Psoas muscle (tissue), 8 donors: ENCODE data around the gene SPDYE3. TPM values are rescaled to one million over a fixed set of nuclear protein-coding genes. Genes with fewer than 3 reads are reported as not detected.
"Not testable (repeated sequence)": the region's sequence is repeated elsewhere in the genome, so short reads cannot be mapped to it uniquely, and the experiment has no call there.

Experiments used
- ATAC-seq, 4 donors: fragments of 200-7000 bp; cut with Tn5 transposase; one replicate each; pipeline ENCODE4 v1.9.1; 2020; ENCODE audit warnings: moderate library complexity in 3 of 4, mild to moderate bottlenecking in 2 of 4
- DNase-seq, 2 donors: peaks; one replicate each; pipeline ENCODE4 v3.0.0-alpha.2; 2020
- H3K27ac ChIP-seq: fragments of 200-600 bp; one replicate; pipeline ENCODE4 v1.8.0; 2022
- H3K27me3 ChIP-seq, 3 donors: fragments of 200-600 bp in 1 of 3; one replicate each; pipeline versions ENCODE4 v1.6.1 to v1.8.0; 2013 to 2022; ENCODE audit warnings: low read length in 2 of 3, mild to moderate bottlenecking in 2 of 3, moderate library complexity in 1 of 3; ENCODE audit not compliant: insufficient read depth in 3 of 3
- H3K36me3 ChIP-seq, 2 donors: fragments of 200-600 bp in 1 of 2; one replicate each; pipeline versions ENCODE4 v1.6.1 to v1.8.0; 2013 to 2022; ENCODE audit warnings: low read depth in 1 of 2, mild to moderate bottlenecking in 1 of 2, moderate library complexity in 1 of 2; ENCODE audit not compliant: insufficient read depth in 1 of 2
- H3K4me1 ChIP-seq: fragments of 200-600 bp; one replicate; pipeline ENCODE4 v1.8.0; 2022
- H3K4me3 ChIP-seq: fragments of 200-600 bp; one replicate; pipeline ENCODE4 v1.8.0; 2022; ENCODE audit warnings: mild to moderate bottlenecking
- H3K9me3 ChIP-seq: fragments of 200-600 bp; one replicate; pipeline ENCODE4 v1.8.0; 2022
- WGBS, 3 donors: extraction: QIAGEN DNeasy Blood & Tissue Kit; methylation state at CpG; one replicate each; pipeline versions ENCODE4 v1.1.6 to v1.1.7; 2013; 5-methylcytosine and 5-hydroxymethylcytosine counted together
- intact Hi-C, 2 donors: fragments of 100-400 bp; cut with DNase I; formaldehyde crosslinking; loops; one replicate each; pipeline versions ENCODE4 v1.11.0 to v1.14.2; 2022
- polyA plus RNA-seq, 3 donors: library from polyadenylated mRNA; stranded (reverse); fragments of 200-250 nt; gene quantifications; one replicate each; pipeline ENCODE4 v1.2.3, GENCODE V29; 2013
- total RNA-seq, 4 donors: library from RNA; stranded (reverse); fragmentation: NEBNext Ultra II Directional in 2 of 4; extraction: Animal tissue kit (Norgen Biotek cat#: 25700) in 2 of 4; gene quantifications; one replicate each; pipeline versions ENCODE4 v1.2.1 to v1.2.4, GENCODE V29; 2021 to 2023
- TF ChIP-seq, protein P1 (sequence below): fragments of 200-600 bp; IDR thresholded peaks from one replicate; pipeline ENCODE4 v1.8.0; 2022; ENCODE audit warnings: antibody characterized with exemption
- donor health status: healthy with polysubstance abuse.
- donor health status: DM: no; HTN: no; CAD: no; lungs with moderate emphysema.
- donor health status: Bipolar disorder and iron deficiency.
- donor health status: healthy.
- donor health status: DM: yes; HTN: yes; CAD: no.
- donor health status: DM: no; HTN: no; CAD: no.
- donor health status: DM: no; HTN: no; CAD: no.
- donor health status: DM: yes; HTN: yes; CAD: no.

SPDYE3 gene
- total and polyA plus RNA-seq, 7 donors, result 0.09 to 0.19 TPM; not detected in 5

DNA sequence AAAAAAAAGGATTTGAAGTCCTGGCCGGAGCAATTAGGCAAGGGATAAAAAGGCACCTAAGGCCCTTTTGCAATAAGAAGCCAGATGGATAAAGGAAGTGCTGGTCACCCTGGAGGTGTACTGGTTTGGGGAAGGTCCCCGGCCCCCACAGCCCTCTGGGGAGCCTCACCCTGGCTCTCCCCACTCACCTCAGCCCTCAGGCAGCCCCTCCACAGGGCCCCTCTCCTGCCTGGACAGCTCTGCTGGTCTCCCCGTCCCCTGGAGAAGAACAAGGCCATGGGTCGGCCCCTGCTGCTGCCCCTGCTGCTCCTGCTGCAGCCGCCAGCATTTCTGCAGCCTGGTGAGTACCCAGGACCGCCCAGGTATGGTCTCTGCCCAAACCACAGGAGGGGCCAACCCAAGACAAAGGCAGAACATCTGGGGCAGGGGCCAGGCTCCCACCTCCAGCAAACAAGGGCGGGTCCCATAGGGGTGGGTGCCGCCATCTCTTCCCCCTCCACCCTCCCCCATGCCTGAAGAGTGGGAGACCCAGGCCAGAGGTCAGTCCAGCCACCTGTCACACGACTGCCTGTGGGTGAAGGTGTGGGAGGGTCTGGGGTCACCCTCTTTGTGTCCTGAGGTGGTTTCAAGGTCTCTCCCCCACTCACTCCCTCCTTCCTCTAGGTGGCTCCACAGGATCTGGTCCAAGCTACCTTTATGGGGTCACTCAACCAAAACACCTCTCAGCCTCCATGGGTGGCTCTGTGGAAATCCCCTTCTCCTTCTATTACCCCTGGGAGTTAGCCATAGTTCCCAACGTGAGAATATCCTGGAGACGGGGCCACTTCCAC is 50.7 kb downstream of the SPDYE3 start, which contains the start of gene PILRB:
PILRB (plus strand) TSS at position 91 of the 830 bp plus-strand sequence; CDS start at position 277, 186 bp downstream.
- intact Hi-C loops, result loop anchor here in 1 of 2 donors (5.0 kb wide), 1 partner anchor 34 kb away; no protein-coding TSS in a partner anchor
- no peaks in the 10 kb centered on the region for H3K27me3 ChIP-seq
- no peaks in the 10 kb centered on the region for H3K4me1 ChIP-seq
- DNase-seq, result peak in 1 of 2 donors; percentile 43
- peak in 2 of 4 donors; percentile 14 to 26 for ATAC-seq
- no peaks in the 10 kb centered on the region for H3K9me3 ChIP-seq
- no peak within 1 kb of the TSS for H3K27ac ChIP-seq
- TF ChIP-seq, protein P1, sequence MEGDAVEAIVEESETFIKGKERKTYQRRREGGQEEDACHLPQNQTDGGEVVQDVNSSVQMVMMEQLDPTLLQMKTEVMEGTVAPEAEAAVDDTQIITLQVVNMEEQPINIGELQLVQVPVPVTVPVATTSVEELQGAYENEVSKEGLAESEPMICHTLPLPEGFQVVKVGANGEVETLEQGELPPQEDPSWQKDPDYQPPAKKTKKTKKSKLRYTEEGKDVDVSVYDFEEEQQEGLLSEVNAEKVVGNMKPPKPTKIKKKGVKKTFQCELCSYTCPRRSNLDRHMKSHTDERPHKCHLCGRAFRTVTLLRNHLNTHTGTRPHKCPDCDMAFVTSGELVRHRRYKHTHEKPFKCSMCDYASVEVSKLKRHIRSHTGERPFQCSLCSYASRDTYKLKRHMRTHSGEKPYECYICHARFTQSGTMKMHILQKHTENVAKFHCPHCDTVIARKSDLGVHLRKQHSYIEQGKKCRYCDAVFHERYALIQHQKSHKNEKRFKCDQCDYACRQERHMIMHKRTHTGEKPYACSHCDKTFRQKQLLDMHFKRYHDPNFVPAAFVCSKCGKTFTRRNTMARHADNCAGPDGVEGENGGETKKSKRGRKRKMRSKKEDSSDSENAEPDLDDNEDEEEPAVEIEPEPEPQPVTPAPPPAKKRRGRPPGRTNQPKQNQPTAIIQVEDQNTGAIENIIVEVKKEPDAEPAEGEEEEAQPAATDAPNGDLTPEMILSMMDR, result no peak
- H3K36me3 ChIP-seq, result peaks cover 8 to 99% of the 10 kb centered on the region in 2 donors
- no peak within 1 kb of the TSS for H3K4me3 ChIP-seq
- WGBS, 3 donors, result 79 to 92% (median 81%) methylated on average over 10 to 11 of the region's 11 CpGs

DNA sequence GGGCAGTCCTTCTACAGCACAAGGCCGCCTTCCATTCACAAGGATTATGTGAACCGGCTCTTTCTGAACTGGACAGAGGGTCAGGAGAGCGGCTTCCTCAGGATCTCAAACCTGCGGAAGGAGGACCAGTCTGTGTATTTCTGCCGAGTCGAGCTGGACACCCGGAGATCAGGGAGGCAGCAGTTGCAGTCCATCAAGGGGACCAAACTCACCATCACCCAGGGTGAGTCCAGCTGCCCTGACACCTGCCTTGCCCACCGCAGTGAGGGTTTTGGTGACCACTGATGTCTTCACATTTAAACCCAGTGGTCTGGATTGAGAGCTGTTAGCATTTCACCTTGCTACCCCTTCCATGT is 51.3 kb downstream of the SPDYE3 start:
- DNase-seq (peak in 1 of 2 donors; percentile 29), ATAC-seq (no peak)
- Histone ChIP-seq H3K4me3 (no peak overlapping the region), H3K9me3 (no peaks in the 10 kb centered on the region), H3K27ac (no peak overlapping the region), H3K27me3 (no peaks in the 10 kb centered on the region), H3K36me3 (peaks cover 8 to 99% of the 10 kb centered on the region in 2 donors), H3K4me1 (no peaks in the 10 kb centered on the region)
- intact Hi-C loops, result loop anchor here in 1 of 2 donors (5.0 kb wide), 1 partner anchor 33 kb away; no protein-coding TSS in a partner anchor
- 93 to 96% (median 94%) methylated on average over 8 of the region's 8 CpGs for WGBS, 3 donors
- TF ChIP-seq, protein P1, result no peak

DNA sequence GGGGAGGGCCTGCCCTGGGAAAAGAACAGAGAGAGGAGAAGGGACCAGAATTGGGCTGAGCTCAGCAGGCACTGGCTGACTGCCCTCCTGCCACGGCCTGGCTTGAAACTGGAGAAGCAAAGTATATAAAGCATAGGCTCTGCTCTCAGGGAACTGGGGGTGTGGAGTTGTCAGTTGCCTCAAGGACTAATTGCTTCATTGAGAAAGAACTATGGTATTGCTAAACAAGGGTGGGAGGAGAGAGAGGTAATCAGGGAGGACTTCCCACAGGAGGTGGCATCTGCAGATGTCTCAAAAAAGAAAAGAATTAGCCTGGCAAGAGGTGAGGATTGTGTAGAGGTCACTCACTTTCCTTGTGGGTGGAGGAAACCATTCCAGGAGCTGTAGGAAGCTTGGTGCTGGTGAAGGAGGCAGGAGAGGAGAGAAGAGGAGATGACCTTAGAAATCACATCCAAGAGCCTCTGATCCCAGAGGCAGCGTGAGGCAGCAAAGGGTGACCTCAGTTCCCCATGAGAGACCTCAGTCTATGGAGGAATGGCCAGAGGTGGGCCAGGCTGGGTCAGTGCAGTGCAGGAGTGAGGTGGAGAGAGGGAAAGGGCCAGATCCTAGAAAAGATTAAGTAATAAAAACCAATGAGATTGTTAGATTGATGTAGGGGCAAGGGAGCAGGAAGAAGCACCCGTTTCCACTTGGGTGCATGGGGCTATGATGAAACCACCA is 52.8 kb downstream of the SPDYE3 start:
- intact Hi-C loops, result no loop called here
- H3K4me1 ChIP-seq, result no peaks in the 10 kb centered on the region
- no peaks in the 10 kb centered on the region for H3K27me3 ChIP-seq
- DNase-seq (peak in 1 of 2 donors; percentile 32), ATAC-seq (no peak)
- peaks cover 6 to 96% of the 10 kb centered on the region in 2 donors for H3K36me3 ChIP-seq
- H3K9me3 ChIP-seq, result no peaks in the 10 kb centered on the region
- TF ChIP-seq, protein P1, result no peak
- 68 to 79% (median 70%) methylated on average over 3 of the region's 3 CpGs for WGBS, 3 donors
- H3K4me3 ChIP-seq, result no peak overlapping the region
- H3K27ac ChIP-seq, result no peak overlapping the region

DNA sequence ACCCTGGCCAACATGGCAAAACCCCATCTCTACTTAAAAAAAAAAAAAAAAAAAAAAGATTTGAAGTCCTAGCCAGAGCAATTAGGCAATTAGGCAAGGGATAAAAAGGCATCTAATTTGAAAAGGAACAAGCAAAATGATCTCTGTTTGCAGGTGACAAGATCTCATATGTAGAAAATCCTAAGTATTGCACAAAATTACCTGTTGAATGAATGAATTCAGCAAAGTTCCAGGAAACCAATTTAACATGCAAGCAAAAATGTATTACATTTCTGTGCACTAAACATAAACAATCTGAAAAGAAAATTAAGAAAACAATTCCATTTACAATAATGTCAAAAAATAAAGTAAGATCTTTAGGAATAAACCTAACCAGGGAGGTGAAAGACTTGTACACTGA is 55.6 kb downstream of the SPDYE3 start:
- H3K4me1 ChIP-seq, result no peaks in the 10 kb centered on the region
- DNase-seq, result no peak
- no peak overlapping the region for H3K4me3 ChIP-seq
- no peaks in the 10 kb centered on the region for H3K27me3 ChIP-seq
- no peak for ATAC-seq
- peaks cover 3 to 77% of the 10 kb centered on the region in 2 donors for H3K36me3 ChIP-seq
- TF ChIP-seq, protein P1, result no peak
- no peaks in the 10 kb centered on the region for H3K9me3 ChIP-seq
- no peak overlapping the region for H3K27ac ChIP-seq
- intact Hi-C loops, result no loop called here

DNA sequence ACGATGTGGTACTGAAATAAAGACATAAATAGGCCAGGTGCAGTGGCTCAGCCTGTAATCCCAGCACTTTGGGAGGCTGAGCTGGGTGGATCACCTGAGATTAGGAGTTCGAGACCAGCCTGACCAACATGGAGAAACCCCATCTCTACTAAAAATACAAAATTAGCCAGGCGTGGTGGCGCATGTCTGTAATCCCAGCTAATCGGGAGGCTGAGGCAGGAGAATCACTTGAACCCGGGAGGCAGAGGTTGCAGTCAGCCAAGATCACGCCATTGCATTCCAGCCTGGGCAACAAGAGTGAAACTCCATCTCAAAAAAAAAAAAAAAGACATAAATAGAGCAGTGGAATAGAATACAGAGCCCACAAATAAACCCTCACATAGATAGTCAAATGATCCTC is 56.3 kb downstream of the SPDYE3 start:
- intact Hi-C loops, ATAC-seq, H3K27ac ChIP-seq, H3K4me3 ChIP-seq, H3K9me3 ChIP-seq, H3K4me1 ChIP-seq, DNase-seq, H3K27me3 ChIP-seq: not testable (repeated sequence)
- WGBS, 3 donors, result 64 to 78% (median 65%) methylated on average over 7 of the region's 7 CpGs
- peaks cover 3 to 77% of the 10 kb centered on the region in 2 donors for H3K36me3 ChIP-seq
